ENCODE data around the gene IGDCC3. TPM values are rescaled to one million over a fixed set of nuclear protein-coding genes. Genes with fewer than 3 reads are reported as not detected.
A peak's percentile ranks its signal among the peaks of the same experiment; 100 is the strongest.

IGDCC3 gene
- not detected for polyA plus RNA-seq

DNA sequence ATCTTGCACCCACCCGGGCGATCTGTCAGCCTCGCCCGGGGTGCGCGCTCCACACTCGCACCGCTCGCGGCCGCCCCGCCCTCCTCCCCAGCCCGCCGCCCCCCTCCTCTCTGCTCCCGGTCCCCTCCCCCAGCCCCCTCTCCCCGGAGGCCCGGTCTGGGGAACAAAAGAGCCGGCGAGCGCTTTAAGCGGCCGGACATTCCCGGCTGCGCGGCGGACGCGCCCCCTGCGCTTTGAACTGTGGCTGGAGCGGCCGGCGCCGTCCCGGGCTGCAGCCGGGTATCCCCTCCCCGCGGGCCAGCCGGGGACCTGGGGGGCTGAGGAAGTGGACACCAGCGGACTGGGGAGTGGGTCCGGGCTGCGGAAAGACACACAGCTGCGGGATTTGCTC, at the start of gene IGDCC3:
Gene IGDCC3 (minus strand): TSS at position 27 of the 391 bp plus-strand sequence. CDS start 214 bp downstream, outside the sequence.
- peak within 1 kb of the TSS; percentile 52 to 80 (median 74) for H3K4me3 Mint-ChIP-seq
- no peaks in the 10 kb centered on the region for H3K36me3 Mint-ChIP-seq
- peaks cover 8 to 35% (median 21%) of the 10 kb centered on the region in 3 donors for H3K27me3 Mint-ChIP-seq (ENCODE audit: low read depth in 3 of 3)
- H3K9me3 Mint-ChIP-seq, result no peaks in the 10 kb centered on the region
- H3K27ac Mint-ChIP-seq, result no peak within 1 kb of the TSS
- no peak for DNase-seq
- peaks cover 24 to 26% of the 10 kb centered on the region in 2 donors for H3K4me1 Mint-ChIP-seq

- Mint-ChIP-seq H3K27ac (no peak overlapping the region), H3K27me3 (ENCODE audit: low read depth in 3 of 3) (peaks cover 7 to 18% (median 17%) of the 10 kb centered on the region in 3 donors), H3K4me3 (no peak overlapping the region), H3K9me3 (peaks cover 0 to 7% (median 0%) of the 10 kb centered on the region in 6 donors), H3K36me3 (no peaks in the 10 kb centered on the region), H3K4me1 (peaks cover 13 to 20% of the 10 kb centered on the region in 2 donors)
- no peak for DNase-seq
Measured at GRCh38 chr15:65426216-65426853, 48.5 kb upstream of the IGDCC3 start.

GRCh38 chr15:65424683-65425082, 46.9 kb upstream of the IGDCC3 start:
- DNase-seq, result no peak
- Mint-ChIP-seq H3K27ac (peak overlapping the region in 1 of 6 donors; percentile 18), H3K36me3 (no peaks in the 10 kb centered on the region), H3K4me1 (peaks cover 23 to 31% of the 10 kb centered on the region in 2 donors), H3K9me3 (peaks cover 0 to 7% (median 0%) of the 10 kb centered on the region in 6 donors), H3K27me3 (ENCODE audit: low read depth in 3 of 3) (peaks cover 7 to 26% (median 17%) of the 10 kb centered on the region in 3 donors), H3K4me3 (peak overlapping the region; percentile 8 to 74 (median 21))

DNA sequence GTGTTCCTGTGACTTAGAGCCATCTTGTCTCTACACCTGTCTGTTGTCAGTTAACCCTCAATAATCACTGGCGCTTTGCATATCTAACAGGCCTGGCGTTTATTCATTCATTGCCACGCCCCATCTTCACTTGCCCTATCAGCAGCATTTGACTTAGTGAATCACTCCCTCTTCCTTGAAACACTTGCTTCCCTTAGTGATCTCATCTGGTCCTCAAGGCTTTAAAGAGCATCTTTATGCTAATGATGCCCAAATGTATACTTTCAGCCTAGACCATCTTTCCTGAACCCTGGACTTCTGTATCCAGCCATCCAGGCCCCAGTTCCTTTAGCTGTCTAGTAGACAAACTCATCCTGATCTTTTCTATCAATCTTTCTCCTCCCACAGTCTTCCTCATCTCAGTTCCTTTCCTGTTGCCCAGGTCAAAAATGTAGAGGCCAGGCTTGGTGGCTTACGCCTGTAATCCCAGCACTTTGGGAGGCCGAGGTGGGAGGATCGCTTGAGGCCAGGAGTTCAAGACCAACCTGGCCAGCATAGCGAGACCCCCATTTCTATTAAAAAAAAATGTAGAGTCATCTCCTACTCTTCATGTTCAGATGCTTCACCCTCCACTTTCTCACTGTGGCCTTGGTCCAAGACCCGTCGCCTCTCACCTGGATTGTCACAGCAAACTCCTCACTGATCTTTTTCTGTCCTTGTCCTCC, 46.3 kb upstream of the IGDCC3 start:
- peaks cover 0 to 7% (median 0%) of the 10 kb centered on the region in 6 donors for H3K9me3 Mint-ChIP-seq
- peak overlapping the region; percentile 74 to 95 (median 88) for H3K4me3 Mint-ChIP-seq
- no peak for DNase-seq
- peaks cover 7 to 29% (median 17%) of the 10 kb centered on the region in 3 donors for H3K27me3 Mint-ChIP-seq (ENCODE audit: low read depth in 3 of 3)
- H3K4me1 Mint-ChIP-seq, result peaks cover 23 to 31% of the 10 kb centered on the region in 2 donors
- H3K27ac Mint-ChIP-seq, result peak overlapping the region in 3 of 6 donors; percentile 1 to 48 (median 18)
- H3K36me3 Mint-ChIP-seq, result no peaks in the 10 kb centered on the region

DNA sequence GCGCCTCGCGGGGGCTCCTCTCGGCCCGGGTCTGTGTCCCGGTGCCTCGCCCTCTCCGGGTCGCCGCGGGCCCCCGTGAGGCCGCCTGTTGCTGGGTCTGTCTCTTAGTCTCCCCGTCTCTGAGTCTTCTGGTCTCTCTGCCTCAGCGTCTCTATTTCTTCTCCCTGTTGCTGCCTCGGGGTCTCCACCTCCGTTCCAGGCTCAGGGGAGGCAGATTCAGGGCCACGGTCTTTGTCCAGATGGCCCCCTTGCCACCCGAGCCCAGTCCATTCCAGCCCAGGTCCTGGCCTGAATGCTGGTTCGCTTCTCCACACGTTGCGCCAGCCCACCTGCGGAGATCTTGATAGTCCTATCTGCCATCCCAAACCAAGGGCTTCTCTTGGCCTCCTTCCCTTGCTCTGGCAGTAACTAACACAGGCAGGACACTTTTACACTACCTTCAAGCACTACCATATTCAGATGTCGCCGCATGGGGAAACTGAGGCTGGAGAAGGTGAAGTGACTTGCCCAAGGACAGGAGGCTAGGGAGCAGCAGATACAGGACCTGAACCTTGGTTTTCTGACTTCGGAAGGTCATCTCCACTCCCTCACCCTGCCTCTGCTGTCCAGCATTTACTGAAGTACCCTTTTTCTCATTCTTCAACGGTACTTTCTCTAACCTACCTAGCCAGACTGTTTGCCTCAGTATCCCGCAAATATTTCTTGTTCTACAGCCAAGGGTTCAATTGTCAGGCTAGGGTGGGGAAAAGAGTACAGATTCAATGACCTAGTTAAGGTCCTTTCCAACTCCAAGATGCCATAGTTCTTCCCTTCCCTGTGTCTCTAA, 45.6 kb upstream of the IGDCC3 start:
- no peak for DNase-seq
- peaks cover 9 to 34% (median 17%) of the 10 kb centered on the region in 3 donors for H3K27me3 Mint-ChIP-seq (ENCODE audit: low read depth in 3 of 3)
- H3K27ac Mint-ChIP-seq, result peak overlapping the region in 3 of 6 donors; percentile 1 to 42 (median 29)
- no peaks in the 10 kb centered on the region for H3K36me3 Mint-ChIP-seq
- H3K4me1 Mint-ChIP-seq, result peaks cover 23 to 31% of the 10 kb centered on the region in 2 donors
- peaks cover 0 to 7% (median 0%) of the 10 kb centered on the region in 6 donors for H3K9me3 Mint-ChIP-seq
- peak overlapping the region; percentile 74 to 95 (median 88) for H3K4me3 Mint-ChIP-seq

GRCh38 chr15:65421360-65422215, 43.8 kb upstream of the IGDCC3 start:
- no peaks in the 10 kb centered on the region for H3K36me3 Mint-ChIP-seq
- peaks cover 0 to 7% (median 0%) of the 10 kb centered on the region in 6 donors for H3K9me3 Mint-ChIP-seq
- H3K27ac Mint-ChIP-seq, result peak overlapping the region in 4 of 6 donors; percentile 66 to 88 (median 78)
- peaks cover 23 to 31% of the 10 kb centered on the region in 2 donors for H3K4me1 Mint-ChIP-seq
- H3K4me3 Mint-ChIP-seq, result peak overlapping the region; percentile 92 to 97 (median 96)
- peaks cover 11 to 36% (median 20%) of the 10 kb centered on the region in 3 donors for H3K27me3 Mint-ChIP-seq (ENCODE audit: low read depth in 3 of 3)
- DNase-seq, result peak; percentile 36 to 50 (median 43)

DNA sequence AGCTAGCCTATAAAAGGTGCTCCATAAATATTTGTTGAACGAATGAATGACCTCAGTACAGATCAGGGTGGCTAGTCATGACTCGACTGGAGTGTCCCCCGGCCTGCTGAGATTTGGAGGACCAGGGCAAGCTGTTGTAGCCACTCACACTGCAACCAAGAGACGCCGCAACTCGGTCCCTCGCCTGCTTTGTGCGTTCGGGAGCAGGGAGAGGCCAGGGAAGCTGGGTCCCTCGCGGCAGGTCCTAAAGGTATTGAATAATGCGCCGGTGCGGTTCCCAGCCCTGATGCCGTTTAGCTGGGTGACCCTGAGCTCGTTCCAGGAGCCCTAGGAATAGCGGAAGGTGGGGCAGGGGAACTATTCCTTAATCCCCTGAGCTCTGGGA, 43.2 kb upstream of the IGDCC3 start:
- no peak for DNase-seq
- Mint-ChIP-seq H3K27me3 (ENCODE audit: low read depth in 3 of 3) (peaks cover 9 to 35% (median 20%) of the 10 kb centered on the region in 3 donors), H3K9me3 (peaks cover 0 to 7% (median 0%) of the 10 kb centered on the region in 6 donors), H3K27ac (no peak overlapping the region), H3K4me3 (peak overlapping the region; percentile 38 to 97 (median 61)), H3K4me1 (peaks cover 23 to 31% of the 10 kb centered on the region in 2 donors), H3K36me3 (no peaks in the 10 kb centered on the region)

- Mint-ChIP-seq H3K36me3 (no peaks in the 10 kb centered on the region), H3K4me1 (peaks cover 23 to 25% of the 10 kb centered on the region in 2 donors), H3K4me3 (no peak overlapping the region), H3K27ac (no peak overlapping the region), H3K27me3 (ENCODE audit: low read depth in 3 of 3) (peaks cover 9 to 28% (median 12%) of the 10 kb centered on the region in 3 donors), H3K9me3 (peaks cover 0 to 3% (median 0%) of the 10 kb centered on the region in 6 donors)
- no peak for DNase-seq
Measured at GRCh38 chr15:65418596-65418995, 40.8 kb upstream of the IGDCC3 start.

DNA sequence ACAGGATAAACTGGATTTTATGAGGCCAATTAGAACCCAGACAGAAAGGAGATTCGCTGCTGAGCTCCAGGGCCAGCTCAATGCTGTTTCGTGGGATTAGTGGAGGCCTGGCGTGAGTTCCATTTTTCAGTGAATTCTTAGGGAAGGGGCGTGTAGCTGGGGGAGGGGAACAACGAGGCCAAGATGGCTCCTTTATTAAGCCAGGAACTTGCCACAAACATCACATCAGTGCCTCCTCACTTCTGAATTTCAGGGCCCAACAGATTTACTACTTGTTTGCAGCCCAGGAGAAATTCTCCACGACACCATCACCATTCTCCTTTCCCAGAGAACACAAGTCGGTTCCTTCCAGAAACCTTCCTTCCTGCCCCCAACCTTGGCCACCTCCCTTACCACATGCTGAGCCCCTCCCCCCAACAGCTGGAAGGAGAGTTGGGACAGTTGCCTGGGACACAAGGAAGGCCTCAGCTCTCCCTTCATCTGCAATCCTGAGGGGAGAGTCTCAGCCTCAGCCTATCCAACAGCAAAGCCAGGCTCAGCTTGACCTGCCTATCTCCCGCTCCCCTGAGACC, 39.1 kb upstream of the IGDCC3 start:
- H3K4me1 Mint-ChIP-seq, result peaks cover 12 to 14% of the 10 kb centered on the region in 2 donors
- DNase-seq, result no peak
- no peaks in the 10 kb centered on the region for H3K36me3 Mint-ChIP-seq
- H3K9me3 Mint-ChIP-seq, result no peaks in the 10 kb centered on the region
- H3K27me3 Mint-ChIP-seq (ENCODE audit: low read depth in 3 of 3), result peaks cover 4 to 20% (median 4%) of the 10 kb centered on the region in 3 donors
- no peak overlapping the region for H3K4me3 Mint-ChIP-seq
- peak overlapping the region in 1 of 6 donors; percentile 77 for H3K27ac Mint-ChIP-seq

DNA sequence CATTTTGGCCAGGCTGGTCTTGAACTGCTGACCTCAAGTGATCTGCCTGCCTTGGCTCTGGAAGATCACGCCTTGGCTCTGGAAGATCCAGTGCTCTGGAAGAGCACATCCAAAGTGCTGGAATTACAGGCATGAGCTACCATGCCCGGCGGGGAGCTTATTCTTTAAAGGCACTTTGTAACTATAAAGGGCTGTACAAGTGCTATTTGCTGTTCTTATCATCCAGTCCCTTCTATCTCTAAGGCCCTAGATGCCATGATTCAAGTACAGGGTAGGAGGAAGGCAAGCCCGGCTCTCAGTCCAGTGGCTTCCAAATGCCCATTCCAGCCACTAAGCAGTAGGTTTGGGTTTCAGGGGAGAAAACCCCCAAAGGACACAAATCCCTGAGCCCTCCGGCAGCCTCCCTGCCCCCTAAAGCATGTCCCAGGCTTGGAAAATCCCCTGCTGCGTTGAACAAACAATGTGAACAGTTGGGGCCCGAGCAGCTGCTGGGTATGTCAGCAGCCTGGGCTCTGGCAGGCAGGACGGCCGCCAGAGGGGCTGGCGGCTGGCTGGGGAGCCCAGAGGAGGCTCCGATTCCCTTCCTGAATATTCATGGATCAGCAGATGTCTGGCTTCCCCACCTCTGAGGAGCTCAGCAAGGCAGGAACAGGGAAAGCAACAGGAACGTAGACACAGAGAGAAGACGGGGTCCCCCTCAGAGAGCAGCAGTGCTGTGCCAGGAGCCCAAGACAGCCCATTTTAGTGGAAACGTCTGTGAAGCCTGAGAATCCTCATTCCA, 37.2 kb upstream of the IGDCC3 start:
- no peak overlapping the region for H3K4me3 Mint-ChIP-seq

DNA sequence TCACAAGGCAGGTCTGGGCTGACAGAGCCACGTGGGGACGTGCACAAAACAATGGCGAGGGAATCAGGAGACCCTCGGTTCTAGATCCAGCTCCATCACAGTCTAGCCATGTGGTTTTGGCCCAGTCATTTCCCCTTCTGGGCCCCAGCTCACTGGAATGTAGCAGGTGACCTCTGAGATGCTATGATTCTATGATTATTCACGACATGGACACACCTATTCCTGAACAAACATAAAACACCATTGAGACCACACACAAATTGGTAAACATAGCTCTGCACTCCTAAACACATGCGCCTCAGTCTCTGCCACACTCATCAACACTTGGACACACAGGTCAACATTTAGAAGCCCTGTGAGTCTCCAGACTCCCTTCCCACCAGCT, 36.0 kb upstream of the IGDCC3 start:
- Mint-ChIP-seq H3K36me3 (no peaks in the 10 kb centered on the region), H3K27ac (no peak overlapping the region), H3K27me3 (ENCODE audit: low read depth in 3 of 3) (peaks cover 4 to 6% (median 5%) of the 10 kb centered on the region in 3 donors), H3K9me3 (no peaks in the 10 kb centered on the region), H3K4me3 (no peak overlapping the region), H3K4me1 (no peaks in the 10 kb centered on the region)
- no peak for DNase-seq

More for the DNA sequence above, 37.2 kb upstream of the IGDCC3 start:
- no peaks in the 10 kb centered on the region for H3K4me1 Mint-ChIP-seq
- peaks cover 4 to 13% (median 4%) of the 10 kb centered on the region in 3 donors for H3K27me3 Mint-ChIP-seq (ENCODE audit: low read depth in 3 of 3)
- H3K27ac Mint-ChIP-seq, result no peak overlapping the region
- no peaks in the 10 kb centered on the region for H3K36me3 Mint-ChIP-seq
- no peak for DNase-seq
- H3K9me3 Mint-ChIP-seq, result no peaks in the 10 kb centered on the region

Data from immature natural killer cell (primary cell).